Progenitor cell of endocrine pancreas (in vitro differentiated cells): Measurements from ENCODE around the gene TRIM25. TPM values are rescaled to one million over a fixed set of nuclear protein-coding genes. Genes with fewer than 3 reads are reported as not detected.

Source experiments
- DNase-seq: peaks from one replicate; pipeline ENCODE4 v3.0.0; 2021; ENCODE audit warnings: low spot score; ENCODE audit not compliant: unreplicated experiment
- H3K27ac Mint-ChIP-seq: 2 replicates; pipeline ENCODE4 v1.8.0; 2021; ENCODE audit warnings: mild to moderate bottlenecking, moderate library complexity, mixed read lengths
- H3K27me3 Mint-ChIP-seq: 2 replicates; pipeline ENCODE4 v1.8.0; 2021; ENCODE audit warnings: mixed read lengths
- H3K36me3 Mint-ChIP-seq: 2 replicates; pipeline ENCODE4 v1.8.0; 2022; ENCODE audit warnings: mixed read lengths; ENCODE audit not compliant: insufficient read depth
- H3K4me1 Mint-ChIP-seq: 2 replicates; pipeline ENCODE4 v1.8.0; 2021; ENCODE audit warnings: low read depth, mixed read lengths
- H3K4me3 Mint-ChIP-seq: 2 replicates; pipeline ENCODE4 v1.8.0; 2021; ENCODE audit warnings: low read depth, mild to moderate bottlenecking, moderate library complexity, mixed read lengths
- H3K9me3 Mint-ChIP-seq: 2 replicates; pipeline ENCODE4 v1.8.0; 2021; ENCODE audit warnings: low read depth, mixed read lengths
- long read RNA-seq: library from polyadenylated mRNA; unstranded; transcript quantifications from one replicate; pipeline ENCODE4 v2.0.0, GENCODE V29; 2020
- total RNA-seq: library from RNA; stranded (reverse); gene quantifications from 2 replicates; pipeline ENCODE4 v1.2.1, GENCODE V29; 2021
- TF ChIP-seq, protein P1 (sequence below): fragments of 200-600 bp; sonication (generic); IDR thresholded peaks from one replicate; pipeline ENCODE4 v1.5.0; 2021; ENCODE audit warnings: antibody characterized with exemption, mild to moderate bottlenecking; ENCODE audit not compliant: unreplicated experiment

The TRIM25 gene, protein sequence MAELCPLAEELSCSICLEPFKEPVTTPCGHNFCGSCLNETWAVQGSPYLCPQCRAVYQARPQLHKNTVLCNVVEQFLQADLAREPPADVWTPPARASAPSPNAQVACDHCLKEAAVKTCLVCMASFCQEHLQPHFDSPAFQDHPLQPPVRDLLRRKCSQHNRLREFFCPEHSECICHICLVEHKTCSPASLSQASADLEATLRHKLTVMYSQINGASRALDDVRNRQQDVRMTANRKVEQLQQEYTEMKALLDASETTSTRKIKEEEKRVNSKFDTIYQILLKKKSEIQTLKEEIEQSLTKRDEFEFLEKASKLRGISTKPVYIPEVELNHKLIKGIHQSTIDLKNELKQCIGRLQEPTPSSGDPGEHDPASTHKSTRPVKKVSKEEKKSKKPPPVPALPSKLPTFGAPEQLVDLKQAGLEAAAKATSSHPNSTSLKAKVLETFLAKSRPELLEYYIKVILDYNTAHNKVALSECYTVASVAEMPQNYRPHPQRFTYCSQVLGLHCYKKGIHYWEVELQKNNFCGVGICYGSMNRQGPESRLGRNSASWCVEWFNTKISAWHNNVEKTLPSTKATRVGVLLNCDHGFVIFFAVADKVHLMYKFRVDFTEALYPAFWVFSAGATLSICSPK
- 29.9 and 37.6 TPM in 2 replicates for total RNA-seq
- long read RNA-seq, full-length matches to known transcripts = 1 of 10 reads
- long read RNA-seq, partial matches to known transcripts = 2 of 10 reads
- long read RNA-seq, other reads (novel, unspliced or antisense) = 7 of 10 reads

- Mint-ChIP-seq H3K27ac (peak within 1 kb of the TSS; percentile 94), H3K4me3 (peak within 1 kb of the TSS; percentile 94), H3K4me1 (peaks cover 13% of the 10 kb centered on the region), H3K27me3 (peaks cover 5% of the 10 kb centered on the region), H3K9me3 (peaks cover 5% of the 10 kb centered on the region), H3K36me3 (peaks cover 2% of the 10 kb centered on the region)
- TF ChIP-seq, protein P1, sequence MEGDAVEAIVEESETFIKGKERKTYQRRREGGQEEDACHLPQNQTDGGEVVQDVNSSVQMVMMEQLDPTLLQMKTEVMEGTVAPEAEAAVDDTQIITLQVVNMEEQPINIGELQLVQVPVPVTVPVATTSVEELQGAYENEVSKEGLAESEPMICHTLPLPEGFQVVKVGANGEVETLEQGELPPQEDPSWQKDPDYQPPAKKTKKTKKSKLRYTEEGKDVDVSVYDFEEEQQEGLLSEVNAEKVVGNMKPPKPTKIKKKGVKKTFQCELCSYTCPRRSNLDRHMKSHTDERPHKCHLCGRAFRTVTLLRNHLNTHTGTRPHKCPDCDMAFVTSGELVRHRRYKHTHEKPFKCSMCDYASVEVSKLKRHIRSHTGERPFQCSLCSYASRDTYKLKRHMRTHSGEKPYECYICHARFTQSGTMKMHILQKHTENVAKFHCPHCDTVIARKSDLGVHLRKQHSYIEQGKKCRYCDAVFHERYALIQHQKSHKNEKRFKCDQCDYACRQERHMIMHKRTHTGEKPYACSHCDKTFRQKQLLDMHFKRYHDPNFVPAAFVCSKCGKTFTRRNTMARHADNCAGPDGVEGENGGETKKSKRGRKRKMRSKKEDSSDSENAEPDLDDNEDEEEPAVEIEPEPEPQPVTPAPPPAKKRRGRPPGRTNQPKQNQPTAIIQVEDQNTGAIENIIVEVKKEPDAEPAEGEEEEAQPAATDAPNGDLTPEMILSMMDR = no peak
- DNase-seq = peak; percentile 70
Observed at GRCh38 chr17:56913867-56914580, at the start of gene TRIM25. Gene TRIM25, minus strand, starts transcription at chr17:56914049. Its CDS starts 61 bp downstream, at chr17:56913988.

GRCh38 chr17:56960596-56961538 is 47.0 kb upstream of the TRIM25 start, which contains the start of gene COIL:
Gene COIL, minus strand, starts transcription at chr17:56961050. Its CDS starts 31 bp downstream, at chr17:56961019.
- TF ChIP-seq, protein P1 = peak; percentile 98
- no peaks in the 10 kb centered on the region for H3K27me3 Mint-ChIP-seq
- H3K4me3 Mint-ChIP-seq = peak within 1 kb of the TSS; percentile 85
- H3K9me3 Mint-ChIP-seq = no peaks in the 10 kb centered on the region
- peak within 1 kb of the TSS; percentile 97 for H3K27ac Mint-ChIP-seq
- peak; percentile 93 for DNase-seq
- H3K4me1 Mint-ChIP-seq = peaks cover 19% of the 10 kb centered on the region
- H3K36me3 Mint-ChIP-seq = no peaks in the 10 kb centered on the region

DNA sequence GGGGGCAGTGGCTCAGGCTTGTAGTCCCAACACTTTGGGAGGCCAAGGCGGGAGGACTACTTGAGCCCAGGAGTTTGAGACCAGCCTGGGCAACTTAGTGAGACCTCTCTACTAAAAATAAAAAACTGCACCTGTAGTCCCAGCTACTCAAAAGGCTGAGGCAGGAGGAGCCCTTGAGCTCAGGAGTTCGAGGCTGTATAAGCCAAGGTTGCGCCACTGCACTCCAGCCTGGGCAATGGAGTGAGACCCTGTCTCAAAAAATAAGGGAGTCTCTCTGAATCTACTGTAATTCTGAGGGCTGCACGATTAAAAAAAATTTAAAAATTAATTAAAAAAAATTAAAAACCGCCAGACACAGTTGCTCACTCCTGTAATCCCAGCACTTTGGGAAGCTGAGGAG is 43.1 kb upstream of the TRIM25 start:
- peaks cover 10% of the 10 kb centered on the region for H3K4me1 Mint-ChIP-seq
- no peaks in the 10 kb centered on the region for H3K27me3 Mint-ChIP-seq
- H3K9me3 Mint-ChIP-seq = no peaks in the 10 kb centered on the region
- H3K4me3 Mint-ChIP-seq = no peak overlapping the region
- TF ChIP-seq, protein P1 = no peak
- H3K27ac Mint-ChIP-seq = no peak overlapping the region
- DNase-seq = no peak
- H3K36me3 Mint-ChIP-seq = peaks cover 2% of the 10 kb centered on the region

DNA sequence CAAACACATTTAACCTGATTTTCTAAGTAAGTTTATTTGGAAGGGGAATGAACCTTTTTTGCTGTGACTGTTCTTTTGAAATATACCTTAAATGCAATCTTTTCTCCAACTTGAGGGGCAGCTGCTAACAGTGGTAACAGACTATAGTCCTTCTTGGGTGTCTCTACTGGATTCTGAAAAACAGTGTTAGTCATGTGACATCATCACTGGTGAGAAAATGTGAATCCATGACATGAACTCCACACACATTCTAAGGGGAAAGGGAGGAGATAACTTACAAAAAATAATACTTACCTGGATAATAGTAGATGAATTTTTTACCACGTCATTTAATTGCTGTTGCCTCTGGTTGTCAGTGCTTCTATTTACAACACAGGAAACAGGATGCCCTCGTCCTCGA is 35.7 kb upstream of the TRIM25 start:
- Mint-ChIP-seq H3K36me3 (peaks cover 31% of the 10 kb centered on the region), H3K4me1 (no peaks in the 10 kb centered on the region), H3K27me3 (no peaks in the 10 kb centered on the region), H3K27ac (peak overlapping the region; percentile 5), H3K9me3 (no peaks in the 10 kb centered on the region), H3K4me3 (no peak overlapping the region)
- TF ChIP-seq, protein P1 = no peak
- DNase-seq = no peak
